Measurements from ENCODE around the gene DUSP1. TPM values are rescaled to one million over a fixed set of nuclear protein-coding genes. Genes with fewer than 3 reads are reported as not detected.

DUSP1 gene
- polyA plus RNA-seq, 1 donor (not counting 4 experiments of a cell fraction or from before 2014, with no cell fraction given) = 174 TPM

GRCh38 chr5:172721455-172722326 lies 49.3 kb downstream of the DUSP1 start:
- dilution Hi-C loops (cut with MboI; ENCODE audit: extremely low pct_ligation_motif_present, low sequenced_read_pairs) = no loop called here
- Histone ChIP-seq H3K4me2 (ENCODE audit: control insufficient read depth, extremely low read depth, insufficient read depth, low read depth, low read length) (no peak overlapping the region), H3K9me1 (ENCODE audit: control insufficient read depth, extremely low read depth, insufficient read depth, low read length) (no peaks in the 10 kb centered on the region), H3K4me3 (ENCODE audit: control insufficient read depth in 2 of 3, extremely low read depth in 1 of 3, insufficient read depth in 2 of 3, low read depth in 1 of 3, low read length in 3 of 3) (no peak overlapping the region), H3K27me3 (ENCODE audit: control insufficient read depth, extremely low read depth, insufficient read depth, low read length) (peaks cover 21% of the 10 kb centered on the region), H3K36me3 (ENCODE audit: control insufficient read depth in 2 of 2, extremely low read depth in 1 of 2, insufficient read depth in 2 of 2, low read length in 2 of 2) (no peaks in the 10 kb centered on the region), H4K20me1 (ENCODE audit: control insufficient read depth, extremely low read depth, insufficient read depth, low read length) (no peaks in the 10 kb centered on the region), H3K9me3 (ENCODE audit: control insufficient read depth, low read depth, low read length) (no peaks in the 10 kb centered on the region), H3K79me2 (ENCODE audit: control insufficient read depth, insufficient read depth, low read length) (no peaks in the 10 kb centered on the region), H3K27ac (ENCODE audit: control insufficient read depth, insufficient read depth, low read length) (no peak overlapping the region), H2AFZ (ENCODE audit: control insufficient read depth, low read length) (no peak overlapping the region), H3K9ac (ENCODE audit: control insufficient read depth, extremely low read depth, insufficient read depth, low read length) (no peak overlapping the region), H3K4me1 (ENCODE audit: control insufficient read depth, extremely low read depth, insufficient read depth, low read length) (no peaks in the 10 kb centered on the region)
- FAIRE-seq = no peak
- TF ChIP-seq, protein P1, sequence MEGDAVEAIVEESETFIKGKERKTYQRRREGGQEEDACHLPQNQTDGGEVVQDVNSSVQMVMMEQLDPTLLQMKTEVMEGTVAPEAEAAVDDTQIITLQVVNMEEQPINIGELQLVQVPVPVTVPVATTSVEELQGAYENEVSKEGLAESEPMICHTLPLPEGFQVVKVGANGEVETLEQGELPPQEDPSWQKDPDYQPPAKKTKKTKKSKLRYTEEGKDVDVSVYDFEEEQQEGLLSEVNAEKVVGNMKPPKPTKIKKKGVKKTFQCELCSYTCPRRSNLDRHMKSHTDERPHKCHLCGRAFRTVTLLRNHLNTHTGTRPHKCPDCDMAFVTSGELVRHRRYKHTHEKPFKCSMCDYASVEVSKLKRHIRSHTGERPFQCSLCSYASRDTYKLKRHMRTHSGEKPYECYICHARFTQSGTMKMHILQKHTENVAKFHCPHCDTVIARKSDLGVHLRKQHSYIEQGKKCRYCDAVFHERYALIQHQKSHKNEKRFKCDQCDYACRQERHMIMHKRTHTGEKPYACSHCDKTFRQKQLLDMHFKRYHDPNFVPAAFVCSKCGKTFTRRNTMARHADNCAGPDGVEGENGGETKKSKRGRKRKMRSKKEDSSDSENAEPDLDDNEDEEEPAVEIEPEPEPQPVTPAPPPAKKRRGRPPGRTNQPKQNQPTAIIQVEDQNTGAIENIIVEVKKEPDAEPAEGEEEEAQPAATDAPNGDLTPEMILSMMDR (optimal IDR thresholded peaks at IDR 0.05 in 1 of 3, IDR thresholded peaks at IDR 0.05 in 1 of 3, conservative IDR thresholded peaks at IDR 0.05 in 1 of 3; ENCODE audit: extremely low read depth in 1 of 3, insufficient read depth in 2 of 3, low read length in 3 of 3) = no peak
- peak; percentile 16 for TF ChIP-seq EZH2 (IDR thresholded peaks at IDR 0.05; ENCODE audit: low read length)
- no peak for DNase-seq (ENCODE audit: low read depth, low spot score)

- no peak for FAIRE-seq
- H3K27ac ChIP-seq (ENCODE audit: control insufficient read depth, insufficient read depth, low read length) = no peak overlapping the region
Measured at GRCh38 chr5:172720655-172721054, 50.3 kb downstream of the DUSP1 start.

More at GRCh38 chr5:172720655-172721054, 50.3 kb downstream of the DUSP1 start:
- H4K20me1 ChIP-seq (ENCODE audit: control insufficient read depth, extremely low read depth, insufficient read depth, low read length) = no peaks in the 10 kb centered on the region
- no peaks in the 10 kb centered on the region for H3K36me3 ChIP-seq (ENCODE audit: control insufficient read depth in 2 of 2, extremely low read depth in 1 of 2, insufficient read depth in 2 of 2, low read length in 2 of 2)
- no peaks in the 10 kb centered on the region for H3K9me3 ChIP-seq (ENCODE audit: control insufficient read depth, low read depth, low read length)
- no peak overlapping the region for H2AFZ ChIP-seq (ENCODE audit: control insufficient read depth, low read length)
- dilution Hi-C loops (cut with MboI; ENCODE audit: extremely low pct_ligation_motif_present, low sequenced_read_pairs) = no loop called here
- H3K79me2 ChIP-seq (ENCODE audit: control insufficient read depth, insufficient read depth, low read length) = no peaks in the 10 kb centered on the region
- H3K9me1 ChIP-seq (ENCODE audit: control insufficient read depth, extremely low read depth, insufficient read depth, low read length) = no peaks in the 10 kb centered on the region
- peaks cover 21% of the 10 kb centered on the region for H3K27me3 ChIP-seq (ENCODE audit: control insufficient read depth, extremely low read depth, insufficient read depth, low read length)
- no peak overlapping the region for H3K4me3 ChIP-seq (ENCODE audit: control insufficient read depth in 2 of 3, extremely low read depth in 1 of 3, insufficient read depth in 2 of 3, low read depth in 1 of 3, low read length in 3 of 3)
- H3K4me1 ChIP-seq (ENCODE audit: control insufficient read depth, extremely low read depth, insufficient read depth, low read length) = no peaks in the 10 kb centered on the region
- TF ChIP-seq, protein P1 (optimal IDR thresholded peaks at IDR 0.05 in 1 of 3, IDR thresholded peaks at IDR 0.05 in 1 of 3, conservative IDR thresholded peaks at IDR 0.05 in 1 of 3; ENCODE audit: extremely low read depth in 1 of 3, insufficient read depth in 2 of 3, low read length in 3 of 3) = no peak
- TF ChIP-seq EZH2 (IDR thresholded peaks at IDR 0.05; ENCODE audit: low read length) = no peak
- DNase-seq (ENCODE audit: low read depth, low spot score) = no peak
- H3K4me2 ChIP-seq (ENCODE audit: control insufficient read depth, extremely low read depth, insufficient read depth, low read depth, low read length) = no peak overlapping the region
- no peak overlapping the region for H3K9ac ChIP-seq (ENCODE audit: control insufficient read depth, extremely low read depth, insufficient read depth, low read length)
